HCT116 (cell line): ENCODE data around the gene CRTC1. TPM values are rescaled to one million over a fixed set of nuclear protein-coding genes. Genes with fewer than 3 reads are reported as not detected.

Experiments
- ATAC-seq: fragments of 200-7000 bp; cut with Tn5 transposase; 2 replicates; pipeline ENCODE4 v1.9.1; 2020; ENCODE audit warnings: mild to moderate bottlenecking, moderate library complexity
- BruUV-seq: library from RNA; stranded (reverse); fragments of 400-500 nt; replicated peaks from 2 replicates; lab custom pipeline; 2021; lab: Mats Ljungman, UMichigan
- CTCF ChIA-PET: fragments of 300-600 bp; sonication (Branson Sonifier 250); formaldehyde crosslinking; loops from one replicate; lab custom pipeline; 2021; ENCODE audit warnings: antibody characterized with exemption; lab: Charles Lee
- POLR2A ChIA-PET: fragments of 300-600, 350-600 bp; sonication (Branson Sonifier 250); formaldehyde crosslinking; loops from one replicate; lab custom pipeline; 2021; ENCODE audit warnings: antibody characterized with exemption; lab: Charles Lee
- RAD21 ChIA-PET, 2 experiments: fragments of 300-600 bp; sonication (Branson Sonifier 250); formaldehyde crosslinking; loops; one replicate each; lab custom pipeline; 2023; ENCODE audit warnings: low total read pairs in 2 of 2; ENCODE audit not compliant: uncharacterized antibody in 2 of 2, unreplicated experiment in 2 of 2, low non-redundant PET in 1 of 2; lab: Charles Lee
- DNase-seq: peaks from one replicate; pipeline ENCODE4 v3.0.0-alpha.2; 2010; ENCODE audit warnings: low read depth, low spot score
- H2AFZ ChIP-seq: fragments of 200-600 bp; shearing (Covaris generic), sonication (generic); 2 replicates; pipeline ENCODE4 v1.6.1; 2017; ENCODE audit warnings: low read depth, mixed run types, mixed read lengths, antibody characterized with exemption, low read length; ENCODE audit not compliant: poor library complexity, severe bottlenecking
- H3K27ac ChIP-seq: 2 replicates; pipeline ENCODE4 v1.5.1; 2012; ENCODE audit warnings: low read depth, low read length
- H3K27me3 ChIP-seq: fragments of 200-600 bp; sonication (generic); 2 replicates; pipeline ENCODE4 v1.6.1; 2016; ENCODE audit warnings: mixed run types, low read length, mixed read lengths; ENCODE audit not compliant: insufficient read depth
- H3K36me3 ChIP-seq, 2 experiments: fragments of 200-500 bp in 1 of 2; fragments of 200-600 bp in 1 of 2; sonication (Bioruptor generic) in 1 of 2; sonication (generic) in 1 of 2; 2 replicates each; pipeline versions ENCODE4 v1.5.1 to v1.6.1; 2014 to 2016; ENCODE audit warnings: low read length in 2 of 2, inconsistent platforms in 1 of 2, mixed read lengths in 1 of 2, mixed run types in 1 of 2; ENCODE audit not compliant: insufficient read depth in 2 of 2, control insufficient read depth in 1 of 2
- H3K4me1 ChIP-seq, 2 experiments: fragments of 200-600 bp in 1 of 2; sonication (generic) in 1 of 2; 2 replicates each; pipeline versions ENCODE4 v1.5.1 to v1.6.1; 2012 to 2017; ENCODE audit warnings: low read length in 2 of 2, inconsistent platforms in 1 of 2, mild to moderate bottlenecking in 1 of 2, mixed read lengths in 1 of 2, mixed run types in 1 of 2, moderate library complexity in 1 of 2; ENCODE audit not compliant: insufficient read depth in 2 of 2, control insufficient read depth in 1 of 2
- H3K4me2 ChIP-seq: fragments of 200-600 bp; sonication (generic); 2 replicates; pipeline ENCODE4 v1.6.1; 2017; ENCODE audit warnings: mixed run types, low read length, mixed read lengths
- H3K4me3 ChIP-seq, 2 experiments: fragments of 200-600 bp in 1 of 2; sonication (generic) in 1 of 2; replicated peaks in 1 of 2; 2 replicates each; pipeline ENCODE4 v1.5.1; 2011 to 2016; ENCODE audit warnings: low read length in 2 of 2, control low read depth in 1 of 2, low read depth in 1 of 2, mild to moderate bottlenecking in 1 of 2, mixed read lengths in 1 of 2, mixed run types in 1 of 2
- H3K79me2 ChIP-seq: fragments of 200-600 bp; sonication (generic); 2 replicates; pipeline ENCODE4 v1.6.1; 2017; ENCODE audit warnings: mild to moderate bottlenecking, mixed run types, low read length, moderate library complexity, mixed read lengths; ENCODE audit not compliant: insufficient read depth
- H3K9ac ChIP-seq: fragments of 200-600 bp; sonication (generic); 2 replicates; pipeline ENCODE4 v1.6.1; 2016; ENCODE audit warnings: low read length, mixed read lengths
- H3K9me2 ChIP-seq: fragments of 200-600 bp; sonication (generic), shearing (Covaris generic); 2 replicates; pipeline ENCODE4 v1.6.1; 2017; ENCODE audit warnings: mixed run types, mild to moderate bottlenecking, moderate library complexity; ENCODE audit not compliant: insufficient read depth
- H3K9me3 ChIP-seq, 2 experiments: fragments of 200-500 bp in 1 of 2; fragments of 200-600 bp in 1 of 2; sonication (Bioruptor generic) in 1 of 2; sonication (generic) in 1 of 2; 2 replicates each; pipeline ENCODE4 v1.6.1; 2014 to 2017; ENCODE audit warnings: low read length in 2 of 2, mixed read lengths in 2 of 2, inconsistent platforms in 1 of 2, low read depth in 1 of 2, mild to moderate bottlenecking in 1 of 2, mixed run types in 1 of 2, moderate library complexity in 1 of 2; ENCODE audit not compliant: control insufficient read depth in 1 of 2, insufficient read depth in 1 of 2
- H4K20me1 ChIP-seq: fragments of 200-600 bp; sonication (generic), shearing (Covaris generic); 2 replicates; pipeline ENCODE4 v1.6.1; 2017; ENCODE audit warnings: mixed run types, mild to moderate bottlenecking, moderate library complexity; ENCODE audit not compliant: insufficient read depth
- CBX3 ChIP-seq: IDR thresholded peaks from 2 replicates; pipeline ENCODE4 v1.6.1; 2012; ENCODE audit warnings: low read depth
- CEBPB ChIP-seq: IDR thresholded peaks from 2 replicates; pipeline ENCODE4 v1.6.1; 2012; ENCODE audit warnings: low read depth
- CTCF ChIP-seq, 3 experiments: fragments of 200-600 bp in 1 of 3; sonication (generic) in 1 of 3; IDR thresholded peaks in 2 of 3; conservative IDR thresholded peaks in 1 of 3; 2 replicates each; pipeline ENCODE4 v1.5.1; 2012 to 2017; ENCODE audit warnings: low read depth in 2 of 3, low read length in 2 of 3, antibody characterized with exemption in 1 of 3, borderline replicate concordance in 1 of 3, control low read depth in 1 of 3, mild to moderate bottlenecking in 1 of 3, mixed read lengths in 1 of 3, mixed run types in 1 of 3, moderate library complexity in 1 of 3; ENCODE audit not compliant: insufficient read depth in 1 of 3
- EGR1 ChIP-seq: IDR thresholded peaks from 2 replicates; pipeline ENCODE4 v1.6.1; 2012; ENCODE audit warnings: low read depth
- ELF1 ChIP-seq: IDR thresholded peaks from 2 replicates; pipeline ENCODE4 v1.6.1; 2012; ENCODE audit warnings: low read depth, borderline replicate concordance
- FOSL1 ChIP-seq: IDR thresholded peaks from 2 replicates; pipeline ENCODE4 v1.6.1; 2012; ENCODE audit warnings: low read depth
- POLR2A ChIP-seq: IDR thresholded peaks from 2 replicates; pipeline ENCODE4 v1.7.0; 2011; ENCODE audit warnings: borderline replicate concordance; ENCODE audit not compliant: insufficient read depth, insufficient read length; ENCODE audit errors: extremely low read depth
- REST ChIP-seq: IDR thresholded peaks from 2 replicates; pipeline ENCODE4 v1.6.1; 2012; ENCODE audit warnings: low read depth
- SIN3A ChIP-seq: IDR thresholded peaks from 2 replicates; pipeline ENCODE4 v1.6.1; 2012; ENCODE audit warnings: low read depth
- SRF ChIP-seq: IDR thresholded peaks from 2 replicates; pipeline ENCODE4 v1.6.1; 2012; ENCODE audit warnings: low read depth
- intact Hi-C: fragments of 100-400 bp; cut with micrococcal nuclease; formaldehyde crosslinking; loops from 2 replicates; pipeline ENCODE4 v1.10.0; 2022
- total RNA-seq: library from RNA; stranded (reverse); gene quantifications from one replicate; pipeline ENCODE4 v1.2.1, GENCODE V29; 2021; ENCODE audit not compliant: unreplicated experiment
- TF ChIP-seq, protein P1 (sequence below): IDR thresholded peaks from 2 replicates; pipeline ENCODE4 v1.6.1; 2011; ENCODE audit warnings: mild to moderate bottlenecking, low read length, moderate library complexity; ENCODE audit not compliant: insufficient replicate concordance; ENCODE audit errors: extremely low read depth

Gene CRTC1
- total RNA-seq, 1 experiment from 2014 or later: 14.9 TPM

GRCh38 chr19:18671303-18672043, 12.0 kb upstream of the CRTC1 start:
- CTCF ChIA-PET: interaction anchor here (0.6 kb wide), 1 partner anchor 114 kb away, joined by 3 read pairs; no protein-coding TSS in a partner anchor
- H4K20me1 ChIP-seq: no peaks in the 10 kb centered on the region
- no peaks in the 10 kb centered on the region for H3K9me2 ChIP-seq
- TF ChIP-seq, protein P1, sequence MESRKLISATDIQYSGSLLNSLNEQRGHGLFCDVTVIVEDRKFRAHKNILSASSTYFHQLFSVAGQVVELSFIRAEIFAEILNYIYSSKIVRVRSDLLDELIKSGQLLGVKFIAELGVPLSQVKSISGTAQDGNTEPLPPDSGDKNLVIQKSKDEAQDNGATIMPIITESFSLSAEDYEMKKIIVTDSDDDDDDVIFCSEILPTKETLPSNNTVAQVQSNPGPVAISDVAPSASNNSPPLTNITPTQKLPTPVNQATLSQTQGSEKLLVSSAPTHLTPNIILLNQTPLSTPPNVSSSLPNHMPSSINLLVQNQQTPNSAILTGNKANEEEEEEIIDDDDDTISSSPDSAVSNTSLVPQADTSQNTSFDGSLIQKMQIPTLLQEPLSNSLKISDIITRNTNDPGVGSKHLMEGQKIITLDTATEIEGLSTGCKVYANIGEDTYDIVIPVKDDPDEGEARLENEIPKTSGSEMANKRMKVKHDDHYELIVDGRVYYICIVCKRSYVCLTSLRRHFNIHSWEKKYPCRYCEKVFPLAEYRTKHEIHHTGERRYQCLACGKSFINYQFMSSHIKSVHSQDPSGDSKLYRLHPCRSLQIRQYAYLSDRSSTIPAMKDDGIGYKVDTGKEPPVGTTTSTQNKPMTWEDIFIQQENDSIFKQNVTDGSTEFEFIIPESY: no peak
- TF ChIP-seq REST: no peak
- TF ChIP-seq ELF1: no peak
- no peak for TF ChIP-seq SRF
- no peak for TF ChIP-seq POLR2A
- no peak for TF ChIP-seq SIN3A
- TF ChIP-seq CTCF (IDR thresholded peaks at IDR 0.05 in 2 of 3, conservative IDR thresholded peaks at IDR 0.05 in 1 of 3; ENCODE audit: borderline replicate concordance in 1 of 3, insufficient read depth in 1 of 3, low read depth in 2 of 3, low read length in 2 of 3): no peak
- no peak for TF ChIP-seq CBX3
- no peak for TF ChIP-seq CEBPB
- TF ChIP-seq EGR1: no peak
- no peak for TF ChIP-seq FOSL1
- POLR2A ChIA-PET: no interaction called here
- H3K4me2 ChIP-seq: no peak overlapping the region
- RAD21 ChIA-PET: no interaction called here
- intact Hi-C loops: no loop called here
- H3K36me3 ChIP-seq: no peaks in the 10 kb centered on the region; a peak in 1 of 4 replicates
- no peak for DNase-seq
- ATAC-seq: no peak
- no peak overlapping the region for H3K9ac ChIP-seq
- BruUV-seq: no TSS peak
- H3K27me3 ChIP-seq: no peaks in the 10 kb centered on the region
- no peak overlapping the region for H2AFZ ChIP-seq
- H3K79me2 ChIP-seq: no peaks in the 10 kb centered on the region
- H3K4me1 ChIP-seq: peaks cover 5 to 6% of the 10 kb centered on the region in 2 experiments; a peak in 2 of 4 replicates
- no peak overlapping the region for H3K4me3 ChIP-seq
- no peak overlapping the region for H3K27ac ChIP-seq
- no peaks in the 10 kb centered on the region for H3K9me3 ChIP-seq
